GM19035 (cell line): ENCODE measurements around the gene MYBBP1A.
"Not testable (repeated sequence)": the region's sequence is repeated elsewhere in the genome, so short reads cannot be mapped to it uniquely, and the experiment has no call there.

ENCODE experiments used
- ATAC-seq: cut with Tn5 transposase; IDR thresholded peaks from one replicate; pipeline ENCODE4 v1.9.1; 2021; ENCODE audit not compliant: unreplicated experiment

Gene MYBBP1A

GRCh38 chr17:4590981-4591453 lies 35.8 kb upstream of the MYBBP1A start:
- ATAC-seq = no peak

- not testable (repeated sequence) for ATAC-seq
Observed at GRCh38 chr17:4590042-4590441, 34.9 kb upstream of the MYBBP1A start.

- ATAC-seq = no peak
Observed at GRCh38 chr17:4588898-4589625, 33.9 kb upstream of the MYBBP1A start.

GRCh38 chr17:4588391-4588790 lies 33.2 kb upstream of the MYBBP1A start:
- no peak for ATAC-seq

- no peak for ATAC-seq
Observed at GRCh38 chr17:4587803-4588202, 32.6 kb upstream of the MYBBP1A start.

GRCh38 chr17:4587195-4587594 lies 32.0 kb upstream of the MYBBP1A start:
- no peak for ATAC-seq

GRCh38 chr17:4586043-4586442 lies 30.9 kb upstream of the MYBBP1A start:
- no peak for ATAC-seq

GRCh38 chr17:4585638-4585994 lies 30.4 kb upstream of the MYBBP1A start:
- no peak for ATAC-seq

GRCh38 chr17:4584917-4585637 lies 29.9 kb upstream of the MYBBP1A start:
- no peak for ATAC-seq

GRCh38 chr17:4584101-4584916 lies 29.1 kb upstream of the MYBBP1A start, which contains the start of gene SMTNL2:
Gene SMTNL2, plus strand, starts transcription at chr17:4584529. Its CDS starts 77 bp downstream, at chr17:4584606.
- no peak for ATAC-seq

GRCh38 chr17:4583782-4584100 lies 28.6 kb upstream of the MYBBP1A start:
- no peak for ATAC-seq

- ATAC-seq = no peak
Observed at GRCh38 chr17:4583206-4583605, 28.0 kb upstream of the MYBBP1A start.

- ATAC-seq = no peak
Observed at GRCh38 chr17:4582691-4583090, 27.5 kb upstream of the MYBBP1A start.

GRCh38 chr17:4582101-4582501 lies 26.9 kb upstream of the MYBBP1A start:
- ATAC-seq = no peak

- no peak for ATAC-seq
Observed at GRCh38 chr17:4580291-4580690, 25.1 kb upstream of the MYBBP1A start.

- ATAC-seq = no peak
Observed at GRCh38 chr17:4579678-4580077, 24.5 kb upstream of the MYBBP1A start.

GRCh38 chr17:4578349-4578748 lies 23.2 kb upstream of the MYBBP1A start:
- ATAC-seq = not testable (repeated sequence)

- ATAC-seq = no peak
Observed at GRCh38 chr17:4577386-4577993, 22.3 kb upstream of the MYBBP1A start.

GRCh38 chr17:4576729-4577322 lies 21.6 kb upstream of the MYBBP1A start:
- ATAC-seq = no peak

GRCh38 chr17:4576161-4576558 lies 21.0 kb upstream of the MYBBP1A start:
- ATAC-seq = no peak
